PC-3 (cell line): ENCODE data around the gene SDK1.

Source experiments
- CTCF ChIP-seq: fragments of 300-600 bp; sonication (generic); conservative IDR thresholded peaks from 2 replicates; pipeline ENCODE4 v1.5.1; 2017; ENCODE audit warnings: antibody characterized with exemption, low read depth, mild to moderate bottlenecking, low read length
- EZH2 ChIP-seq: fragments of 300-600 bp; sonication (generic); IDR thresholded peaks from one replicate; pipeline ENCODE4 v1.6.1; 2017; ENCODE audit warnings: antibody characterized with exemption, mild to moderate bottlenecking, low read length; ENCODE audit not compliant: unreplicated experiment

- TF ChIP-seq CTCF: no peak
- TF ChIP-seq EZH2: no peak
Measured at GRCh38 chr7:3321206-3321605, 20.2 kb downstream of the SDK1 start.
